Mesenchymal stem cell (in vitro differentiated cells and primary cell): ENCODE results near the gene MACROD2.

ENCODE experiments used
- DNase-seq: peaks from one replicate; pipeline ENCODE4 v3.0.0-alpha.2; 2013
- H2AFZ ChIP-seq: one replicate; pipeline ENCODE4 v1.6.1; 2013; ENCODE audit warnings: low read depth, mild to moderate bottlenecking, control low read depth, inconsistent platforms, low read length, moderate library complexity
- H2AK5ac ChIP-seq: 2 replicates; pipeline ENCODE4 v1.6.1; 2013; ENCODE audit warnings: low read length, moderate library complexity, mild to moderate bottlenecking, inconsistent platforms; ENCODE audit not compliant: severe bottlenecking
- H2BK120ac ChIP-seq: one replicate; pipeline ENCODE4 v1.6.1; 2013; ENCODE audit warnings: low read depth, mild to moderate bottlenecking, inconsistent platforms, low read length, moderate library complexity
- H2BK12ac ChIP-seq, 2 experiments: one replicate each; pipeline ENCODE4 v1.6.1; 2013; ENCODE audit warnings: inconsistent platforms in 2 of 2, low read length in 2 of 2, mild to moderate bottlenecking in 2 of 2, moderate library complexity in 2 of 2, control low read depth in 1 of 2
- H2BK15ac ChIP-seq: one replicate; pipeline ENCODE4 v1.6.1; 2013; ENCODE audit warnings: mild to moderate bottlenecking, low read depth, inconsistent platforms; ENCODE audit not compliant: poor library complexity, severe bottlenecking
- H2BK5ac ChIP-seq: 2 replicates; pipeline ENCODE4 v1.6.1; 2013; ENCODE audit warnings: low read depth, mild to moderate bottlenecking, low read length, control low read depth, inconsistent platforms; ENCODE audit not compliant: poor library complexity, severe bottlenecking
- H3K14ac ChIP-seq, 2 experiments: one replicate each; pipeline ENCODE4 v1.6.1; 2013; ENCODE audit warnings: inconsistent platforms in 2 of 2, low read length in 2 of 2, control low read depth in 1 of 2, mild to moderate bottlenecking in 1 of 2, moderate library complexity in 1 of 2
- H3K18ac ChIP-seq, 2 experiments: one replicate each; pipeline ENCODE4 v1.6.1; 2013; ENCODE audit warnings: inconsistent platforms in 2 of 2, low read length in 2 of 2, control low read depth in 1 of 2, low read depth in 1 of 2, mild to moderate bottlenecking in 1 of 2
- H3K23ac ChIP-seq, 2 experiments: one replicate each; pipeline ENCODE4 v1.6.1; 2013; ENCODE audit warnings: inconsistent platforms in 2 of 2, low read length in 2 of 2, mild to moderate bottlenecking in 2 of 2, moderate library complexity in 2 of 2, control low read depth in 1 of 2
- H3K27ac ChIP-seq: 2 replicates; pipeline ENCODE4 v1.5.1; 2013; ENCODE audit warnings: mild to moderate bottlenecking, moderate library complexity, low read length, control low read depth, inconsistent platforms; ENCODE audit not compliant: poor library complexity, severe bottlenecking
- H3K27me3 ChIP-seq, 2 experiments: 2 replicates each; pipeline versions ENCODE4 v1.6.1 to v1.7.0; 2013; ENCODE audit warnings: low read length in 2 of 2, mild to moderate bottlenecking in 2 of 2, moderate library complexity in 2 of 2, control low read depth in 1 of 2, inconsistent platforms in 1 of 2; ENCODE audit not compliant: control insufficient read depth in 1 of 2, insufficient read depth in 1 of 2
- H3K36me3 ChIP-seq, 2 experiments: 2 replicates each; pipeline versions ENCODE4 v1.6.1 to v1.7.0; 2013; ENCODE audit warnings: low read length in 2 of 2, control low read depth in 1 of 2, inconsistent platforms in 1 of 2, low read depth in 1 of 2, mild to moderate bottlenecking in 1 of 2; ENCODE audit not compliant: insufficient read depth in 2 of 2, control insufficient read depth in 1 of 2
- H3K4ac ChIP-seq, 2 experiments: one replicate each; pipeline ENCODE4 v1.6.1; 2013; ENCODE audit warnings: inconsistent platforms in 2 of 2, low read length in 2 of 2, mild to moderate bottlenecking in 2 of 2, moderate library complexity in 2 of 2, control low read depth in 1 of 2, low read depth in 1 of 2
- H3K4me1 ChIP-seq: 2 replicates; pipeline ENCODE4 v1.6.1; 2013; ENCODE audit warnings: low read depth, low read length, control low read depth; ENCODE audit not compliant: control insufficient read depth, insufficient read depth
- H3K4me2 ChIP-seq: 2 replicates; pipeline ENCODE4 v1.6.1; 2013; ENCODE audit warnings: low read length, mild to moderate bottlenecking, inconsistent platforms; ENCODE audit not compliant: poor library complexity, severe bottlenecking
- H3K4me3 ChIP-seq, 2 experiments: 2 replicates each; pipeline versions ENCODE4 v1.5.1 to v1.7.0; 2013; ENCODE audit warnings: low read length in 2 of 2, mild to moderate bottlenecking in 2 of 2, control low read depth in 1 of 2, low read depth in 1 of 2; ENCODE audit not compliant: insufficient read depth in 1 of 2
- H3K79me1 ChIP-seq: replicated peaks from 2 replicates; pipeline ENCODE4 v1.6.1; 2013; ENCODE audit warnings: mild to moderate bottlenecking, control low read depth, low read length, inconsistent platforms; ENCODE audit not compliant: poor library complexity, severe bottlenecking
- H3K9ac ChIP-seq: 2 replicates; pipeline ENCODE4 v1.7.0; 2013; ENCODE audit warnings: mild to moderate bottlenecking, low read length, moderate library complexity
- H3K9me3 ChIP-seq: 2 replicates; pipeline ENCODE4 v1.7.0; 2013; ENCODE audit warnings: mild to moderate bottlenecking, low read length; ENCODE audit not compliant: control insufficient read depth
- H4K8ac ChIP-seq: one replicate; pipeline ENCODE4 v1.6.1; 2013; ENCODE audit warnings: inconsistent platforms, mild to moderate bottlenecking, low read length, moderate library complexity
- H4K91ac ChIP-seq: one replicate; pipeline ENCODE4 v1.6.1; 2013; ENCODE audit warnings: mild to moderate bottlenecking, low read length, inconsistent platforms
- WGBS: methylation state at CpG from one replicate; pipeline ENCODE4 v1.1.7; 2013; ENCODE audit warnings: mixed read lengths; 5-methylcytosine and 5-hydroxymethylcytosine counted together

Gene MACROD2

DNA sequence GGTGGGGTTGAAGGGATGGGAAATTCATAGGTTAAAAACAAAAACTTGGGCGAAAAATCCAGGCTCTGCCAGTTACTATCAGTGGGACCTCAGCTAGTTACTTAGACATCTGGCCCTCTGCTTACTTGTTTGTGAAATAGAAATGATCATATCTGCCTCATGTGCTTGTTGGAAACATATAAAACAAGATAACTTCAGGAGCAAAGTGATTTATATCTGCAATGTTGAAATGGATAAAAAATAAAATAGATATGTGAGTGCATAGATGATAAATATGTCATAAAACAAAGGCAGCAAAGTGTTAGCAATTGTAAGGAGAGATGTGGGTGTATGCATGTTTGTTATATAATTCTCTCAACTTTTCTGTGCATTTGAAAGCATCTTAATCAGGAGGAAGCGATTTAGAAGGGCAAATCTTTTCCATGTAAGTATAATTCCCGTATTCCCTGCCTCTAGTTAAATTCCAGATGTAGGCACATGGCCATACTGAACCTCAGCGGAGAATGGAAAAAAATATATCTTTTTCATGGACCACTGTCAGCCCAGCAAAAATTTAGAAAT is 921.1 kb downstream of the MACROD2 start:
- Histone ChIP-seq H3K27ac (no peak overlapping the region), H4K91ac (no peak overlapping the region), H4K8ac (no peak overlapping the region), H2AK5ac (no peak overlapping the region), H3K27me3 (no peaks in the 10 kb centered on the region), H3K4me2 (no peak overlapping the region), H2BK5ac (no peak overlapping the region), H3K9me3 (no peaks in the 10 kb centered on the region), H3K4me3 (no peak overlapping the region), H2BK15ac (no peak overlapping the region), H3K23ac (no peak overlapping the region), H3K36me3 (no peaks in the 10 kb centered on the region), H3K4ac (no peak overlapping the region), H3K9ac (no peak overlapping the region), H3K4me1 (peaks cover 2% of the 10 kb centered on the region), H3K14ac (no peak overlapping the region), H3K18ac (no peak overlapping the region), H2AFZ (no peak overlapping the region), H3K79me1 (no peaks in the 10 kb centered on the region), H2BK12ac (no peak overlapping the region), H2BK120ac (no peak overlapping the region)
- DNase-seq: no peak
- WGBS: 89% methylated on average over 3 of the region's 4 CpGs

GRCh38 chr20:14918281-14918680 is 923.0 kb downstream of the MACROD2 start:
- no peak for DNase-seq
- no peak overlapping the region for H3K23ac ChIP-seq
- no peak overlapping the region for H2BK15ac ChIP-seq
- H3K27ac ChIP-seq: no peak overlapping the region
- 100% methylated on average over 1 of the region's 1 CpG for WGBS
- H3K36me3 ChIP-seq: no peaks in the 10 kb centered on the region
- H4K91ac ChIP-seq: no peak overlapping the region
- H3K4ac ChIP-seq: no peak overlapping the region
- no peak overlapping the region for H2BK120ac ChIP-seq
- H3K27me3 ChIP-seq: no peaks in the 10 kb centered on the region
- H3K4me1 ChIP-seq: peaks cover 2% of the 10 kb centered on the region
- no peak overlapping the region for H3K14ac ChIP-seq
- H3K79me1 ChIP-seq: no peaks in the 10 kb centered on the region
- no peak overlapping the region for H3K4me3 ChIP-seq
- no peak overlapping the region for H3K18ac ChIP-seq
- no peak overlapping the region for H2BK12ac ChIP-seq
- no peak overlapping the region for H2BK5ac ChIP-seq
- no peak overlapping the region for H2AK5ac ChIP-seq
- H3K9me3 ChIP-seq: no peaks in the 10 kb centered on the region
- no peak overlapping the region for H4K8ac ChIP-seq
- H3K9ac ChIP-seq: no peak overlapping the region
- no peak overlapping the region for H2AFZ ChIP-seq
- no peak overlapping the region for H3K4me2 ChIP-seq

DNA sequence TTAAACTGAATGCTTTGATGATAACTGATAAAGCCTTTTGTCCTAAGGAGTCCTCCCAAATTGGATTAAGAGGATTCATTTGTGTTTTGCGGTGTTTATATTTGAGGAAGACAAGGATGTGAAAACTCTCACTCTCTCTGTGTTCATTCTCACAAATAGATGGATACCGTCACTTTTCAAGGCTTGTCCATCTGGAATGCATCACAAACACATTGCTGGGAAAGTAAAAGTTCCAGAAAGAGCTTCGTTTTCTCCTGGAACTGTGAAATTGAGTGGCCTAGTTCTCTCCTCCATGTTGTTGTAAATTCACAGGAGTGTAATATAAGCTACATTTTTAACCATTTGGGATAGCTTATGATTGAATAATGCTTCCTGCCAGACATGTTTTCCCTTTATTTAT is 923.7 kb downstream of the MACROD2 start:
- Histone ChIP-seq H3K4me3 (no peak overlapping the region), H3K9me3 (no peaks in the 10 kb centered on the region)
- WGBS: 45% methylated on average over 3 of the region's 3 CpGs

DNA sequence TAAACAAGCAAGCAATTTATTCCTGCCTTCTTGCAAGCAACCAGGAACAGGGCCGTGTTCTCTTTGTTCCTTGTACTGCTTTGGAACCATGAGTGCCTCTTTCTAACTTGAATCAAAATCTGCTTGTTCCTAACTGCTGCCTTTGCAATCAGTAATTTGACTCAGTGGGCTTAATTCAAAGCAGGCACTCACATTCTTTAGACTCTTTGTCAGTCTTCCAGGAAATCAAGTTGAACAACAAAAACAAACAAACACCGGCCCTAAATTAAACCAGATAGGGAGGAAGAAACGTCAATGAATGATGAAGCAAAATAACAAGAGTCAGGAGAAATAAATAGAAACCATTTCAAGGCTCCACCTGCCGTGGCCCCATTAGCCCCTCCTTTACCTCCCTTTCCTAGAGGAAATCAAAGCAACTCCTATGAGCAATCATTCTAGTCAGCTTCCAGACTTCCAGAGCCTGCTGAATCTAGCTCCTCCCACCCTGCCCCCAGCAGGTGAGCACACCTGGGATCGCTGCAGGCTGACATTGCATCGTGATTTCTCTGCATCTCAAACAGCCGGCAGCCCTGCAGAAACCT is 924.3 kb downstream of the MACROD2 start:
- 22% methylated on average over 2 of the region's 7 CpGs for WGBS
- Histone ChIP-seq H3K4me2 (no peak overlapping the region), H3K9ac (no peak overlapping the region), H3K4me3 (no peak overlapping the region), H3K23ac (no peak overlapping the region), H4K8ac (no peak overlapping the region), H2BK15ac (no peak overlapping the region), H3K9me3 (no peaks in the 10 kb centered on the region), H3K36me3 (no peaks in the 10 kb centered on the region), H3K27me3 (no peaks in the 10 kb centered on the region), H2BK120ac (no peak overlapping the region), H3K27ac (no peak overlapping the region), H2BK5ac (no peak overlapping the region), H2BK12ac (no peak overlapping the region), H3K18ac (no peak overlapping the region), H2AFZ (no peak overlapping the region), H3K79me1 (no peaks in the 10 kb centered on the region), H2AK5ac (no peak overlapping the region), H3K4ac (no peak overlapping the region), H4K91ac (no peak overlapping the region), H3K14ac (no peak overlapping the region), H3K4me1 (peaks cover 2% of the 10 kb centered on the region)
- peak; percentile 1 for DNase-seq

More for the DNA sequence above, 923.7 kb downstream of the MACROD2 start:
- Histone ChIP-seq H2AK5ac (no peak overlapping the region), H3K4me1 (peaks cover 2% of the 10 kb centered on the region), H2BK15ac (no peak overlapping the region), H3K27ac (no peak overlapping the region), H3K27me3 (no peaks in the 10 kb centered on the region), H3K4me2 (no peak overlapping the region), H2BK5ac (no peak overlapping the region), H2AFZ (no peak overlapping the region), H2BK120ac (no peak overlapping the region), H3K14ac (no peak overlapping the region), H3K23ac (no peak overlapping the region), H3K79me1 (no peaks in the 10 kb centered on the region), H3K36me3 (no peaks in the 10 kb centered on the region), H3K18ac (no peak overlapping the region), H4K8ac (no peak overlapping the region), H3K9ac (no peak overlapping the region), H2BK12ac (no peak overlapping the region), H3K4ac (no peak overlapping the region), H4K91ac (no peak overlapping the region)
- DNase-seq: no peak
